HCEC 1CT (cell line): Measurements from ENCODE around the gene PTPRA.

Experiments used
- DNase-seq: peaks from one replicate; pipeline ENCODE4 v3.0.0-alpha.2; 2017

PTPRA gene

GRCh38 chr20:2859330-2860121, 13.8 kb upstream of the PTPRA start:
- no peak for DNase-seq

GRCh38 chr20:2864626-2865025, 8.7 kb upstream of the PTPRA start:
- no peak for DNase-seq

- no peak for DNase-seq
Measured at GRCh38 chr20:2865101-2865500, 8.2 kb upstream of the PTPRA start.

- no peak for DNase-seq
Measured at GRCh38 chr20:2865630-2866029, 7.7 kb upstream of the PTPRA start.

GRCh38 chr20:2866236-2866635, 7.0 kb upstream of the PTPRA start:
- no peak for DNase-seq

- DNase-seq, result no peak
Measured at GRCh38 chr20:2867081-2867864, 6.0 kb upstream of the PTPRA start.

- DNase-seq, result no peak
Measured at GRCh38 chr20:2869381-2869780, 3.9 kb upstream of the PTPRA start.

GRCh38 chr20:2871111-2871465, 2.2 kb upstream of the PTPRA start:
- no peak for DNase-seq

- DNase-seq, result no peak
Measured at GRCh38 chr20:2871661-2872458, 1.4 kb upstream of the PTPRA start.

GRCh38 chr20:2872459-2873009, 747 bp upstream of the PTPRA start:
- peak; percentile 71 for DNase-seq

- DNase-seq, result peak; percentile 14
Measured at GRCh38 chr20:2873747-2874041, 413 bp downstream of the PTPRA start.

- peak; percentile 9 for DNase-seq
Measured at GRCh38 chr20:2874456-2874855, 1.2 kb downstream of the PTPRA start.

GRCh38 chr20:2875690-2876203, 2.5 kb downstream of the PTPRA start:
- DNase-seq, result no peak

- no peak for DNase-seq
Measured at GRCh38 chr20:2878515-2878914, 5.2 kb downstream of the PTPRA start.

GRCh38 chr20:2879146-2879545, 5.9 kb downstream of the PTPRA start:
- peak; percentile 90 for DNase-seq

- no peak for DNase-seq
Measured at GRCh38 chr20:2880650-2881049, 7.4 kb downstream of the PTPRA start.

GRCh38 chr20:2883726-2884637, 10.7 kb downstream of the PTPRA start:
- DNase-seq, result no peak

- DNase-seq, result no peak
Measured at GRCh38 chr20:2887715-2888114, 14.4 kb downstream of the PTPRA start.

GRCh38 chr20:2888224-2888955, 15.1 kb downstream of the PTPRA start:
- no peak for DNase-seq

- DNase-seq, result no peak
Measured at GRCh38 chr20:2889209-2889608, 15.9 kb downstream of the PTPRA start.

GRCh38 chr20:2889797-2890196, 16.5 kb downstream of the PTPRA start:
- no peak for DNase-seq
